Sigmoid colon (tissue), 4 donors: Measurements from ENCODE around the gene ARHGEF10L.

Experiments
- CTCF ChIP-seq, 4 experiments: fragments of 450-650 bp in 3 of 4; fragments of 200-600 bp in 1 of 4; IDR thresholded peaks; one replicate each; pipeline ENCODE4 v1.5.1; 2016 to 2019; ENCODE audit warnings: antibody characterized with exemption in 4 of 4, mild to moderate bottlenecking in 3 of 4, moderate library complexity in 2 of 4
- EP300 ChIP-seq, 4 donors: sonication (generic); formaldehyde crosslinking; IDR thresholded peaks; one replicate each; pipeline ENCODE4 v1.6.1; 2017; ENCODE audit warnings: antibody characterized with exemption in 4 of 4
- POLR2A ChIP-seq, 2 donors: fragments of 450-650 bp; IDR thresholded peaks; one replicate each; pipeline ENCODE4 v1.6.1; 2016; ENCODE audit warnings: antibody characterized with exemption in 2 of 2, mild to moderate bottlenecking in 2 of 2, moderate library complexity in 2 of 2
- POLR2AphosphoS5 ChIP-seq, 4 donors: sonication (generic); formaldehyde crosslinking; IDR thresholded peaks; one replicate each; pipeline ENCODE4 v1.6.1; 2017; ENCODE audit warnings: antibody characterized with exemption in 4 of 4

GRCh38 chr1:17544776-17545350 lies 5.4 kb downstream of the ARHGEF10L start:
- TF ChIP-seq CTCF (IDR thresholded peaks at IDR 0.05) = no peak
- no peak for TF ChIP-seq POLR2A (IDR thresholded peaks at IDR 0.05)
- no peak for TF ChIP-seq POLR2AphosphoS5 (IDR thresholded peaks at IDR 0.05)
- no peak for TF ChIP-seq EP300 (IDR thresholded peaks at IDR 0.05)
